ENCODE results near the gene POC1A. TPM values are rescaled to one million over a fixed set of nuclear protein-coding genes. Genes with fewer than 3 reads are reported as not detected.
"Not testable (repeated sequence)": the region's sequence is repeated elsewhere in the genome, so short reads cannot be mapped to it uniquely, and the experiment has no call there.

Gene POC1A
- total RNA-seq, 2 experiments from 2014 or later, result 23.8 to 24.8 TPM

- H3K9me3 Mint-ChIP-seq, DNase-seq, H3K4me1 Mint-ChIP-seq, H3K27me3 Mint-ChIP-seq, H3K36me3 Mint-ChIP-seq, H3K27ac Mint-ChIP-seq, H3K4me3 Mint-ChIP-seq: not testable (repeated sequence)
Measured at GRCh38 chr3:52043039-52043438, 111.2 kb downstream of the POC1A start.

- Mint-ChIP-seq H3K4me1 (no peaks in the 10 kb centered on the region), H3K9me3 (no peaks in the 10 kb centered on the region), H3K27ac (no peak overlapping the region), H3K36me3 (no peaks in the 10 kb centered on the region), H3K27me3 (no peaks in the 10 kb centered on the region), H3K4me3 (no peak overlapping the region)
- no peak for DNase-seq
Measured at GRCh38 chr3:52041118-52041731, 113.0 kb downstream of the POC1A start.

- Mint-ChIP-seq H3K4me1 (no peaks in the 10 kb centered on the region), H3K27ac (no peak overlapping the region), H3K4me3 (no peak overlapping the region), H3K9me3 (no peaks in the 10 kb centered on the region), H3K27me3 (no peaks in the 10 kb centered on the region), H3K36me3 (no peaks in the 10 kb centered on the region)
- DNase-seq, result no peak
Measured at GRCh38 chr3:52040600-52040999, 113.6 kb downstream of the POC1A start.

- no peak overlapping the region for H3K4me3 Mint-ChIP-seq
- H3K27me3 Mint-ChIP-seq, result no peaks in the 10 kb centered on the region
- H3K27ac Mint-ChIP-seq, result no peak overlapping the region
Measured at GRCh38 chr3:52039846-52040245, 114.4 kb downstream of the POC1A start.

GRCh38 chr3:52039426-52039825 is 114.8 kb downstream of the POC1A start:
- Mint-ChIP-seq H3K27me3 (no peaks in the 10 kb centered on the region), H3K36me3 (no peaks in the 10 kb centered on the region), H3K4me3 (no peak overlapping the region), H3K27ac (no peak overlapping the region), H3K9me3 (no peaks in the 10 kb centered on the region), H3K4me1 (no peaks in the 10 kb centered on the region)
- DNase-seq, result no peak

More at GRCh38 chr3:52039846-52040245, 114.4 kb downstream of the POC1A start:
- no peaks in the 10 kb centered on the region for H3K9me3 Mint-ChIP-seq
- no peak for DNase-seq
- H3K36me3 Mint-ChIP-seq, result no peaks in the 10 kb centered on the region
- no peaks in the 10 kb centered on the region for H3K4me1 Mint-ChIP-seq

GRCh38 chr3:52038227-52038626 is 116.0 kb downstream of the POC1A start:
- no peaks in the 10 kb centered on the region for H3K9me3 Mint-ChIP-seq
- H3K4me3 Mint-ChIP-seq, result no peak overlapping the region
- no peaks in the 10 kb centered on the region for H3K27me3 Mint-ChIP-seq
- H3K27ac Mint-ChIP-seq, result no peak overlapping the region
- H3K36me3 Mint-ChIP-seq, result no peaks in the 10 kb centered on the region
- no peaks in the 10 kb centered on the region for H3K4me1 Mint-ChIP-seq
- DNase-seq, result no peak

GRCh38 chr3:52037291-52037690 is 116.9 kb downstream of the POC1A start:
- no peaks in the 10 kb centered on the region for H3K4me1 Mint-ChIP-seq
- H3K4me3 Mint-ChIP-seq, result no peak overlapping the region
- no peak for DNase-seq
- no peaks in the 10 kb centered on the region for H3K27me3 Mint-ChIP-seq
- no peaks in the 10 kb centered on the region for H3K9me3 Mint-ChIP-seq
- H3K36me3 Mint-ChIP-seq, result no peaks in the 10 kb centered on the region
- no peak overlapping the region for H3K27ac Mint-ChIP-seq

- no peak for DNase-seq
- Mint-ChIP-seq H3K4me3 (no peak overlapping the region), H3K9me3 (no peaks in the 10 kb centered on the region), H3K36me3 (no peaks in the 10 kb centered on the region), H3K27ac (no peak overlapping the region), H3K4me1 (no peaks in the 10 kb centered on the region), H3K27me3 (no peaks in the 10 kb centered on the region)
Measured at GRCh38 chr3:52036829-52037228, 117.4 kb downstream of the POC1A start.

GRCh38 chr3:52036222-52036694 is 118.0 kb downstream of the POC1A start:
- no peaks in the 10 kb centered on the region for H3K27me3 Mint-ChIP-seq
- no peak overlapping the region for H3K27ac Mint-ChIP-seq
- no peaks in the 10 kb centered on the region for H3K9me3 Mint-ChIP-seq
- H3K4me1 Mint-ChIP-seq, result no peaks in the 10 kb centered on the region
- DNase-seq, result no peak
- no peaks in the 10 kb centered on the region for H3K36me3 Mint-ChIP-seq
- H3K4me3 Mint-ChIP-seq, result no peak overlapping the region

- DNase-seq, result no peak
- Mint-ChIP-seq H3K27ac (no peak overlapping the region), H3K9me3 (no peaks in the 10 kb centered on the region), H3K36me3 (no peaks in the 10 kb centered on the region), H3K4me1 (no peaks in the 10 kb centered on the region), H3K4me3 (no peak overlapping the region), H3K27me3 (no peaks in the 10 kb centered on the region)
Measured at GRCh38 chr3:52034651-52035050, 119.6 kb downstream of the POC1A start.

GRCh38 chr3:52034212-52034611 is 120.0 kb downstream of the POC1A start:
- no peaks in the 10 kb centered on the region for H3K9me3 Mint-ChIP-seq
- H3K27ac Mint-ChIP-seq, result no peak overlapping the region
- no peaks in the 10 kb centered on the region for H3K27me3 Mint-ChIP-seq
- H3K4me3 Mint-ChIP-seq, result no peak overlapping the region
- no peaks in the 10 kb centered on the region for H3K4me1 Mint-ChIP-seq
- DNase-seq, result no peak
- no peaks in the 10 kb centered on the region for H3K36me3 Mint-ChIP-seq

GRCh38 chr3:52033748-52034147 is 120.5 kb downstream of the POC1A start:
- H3K27ac Mint-ChIP-seq, H3K36me3 Mint-ChIP-seq, DNase-seq, H3K4me3 Mint-ChIP-seq, H3K9me3 Mint-ChIP-seq, H3K27me3 Mint-ChIP-seq, H3K4me1 Mint-ChIP-seq: not testable (repeated sequence)

- H3K27me3 Mint-ChIP-seq, result no peaks in the 10 kb centered on the region
- no peak overlapping the region for H3K4me3 Mint-ChIP-seq
- no peaks in the 10 kb centered on the region for H3K9me3 Mint-ChIP-seq
- no peaks in the 10 kb centered on the region for H3K36me3 Mint-ChIP-seq
- no peak overlapping the region for H3K27ac Mint-ChIP-seq
- no peaks in the 10 kb centered on the region for H3K4me1 Mint-ChIP-seq
- no peak for DNase-seq
Measured at GRCh38 chr3:52032702-52033408, 121.4 kb downstream of the POC1A start.

- no peaks in the 10 kb centered on the region for H3K36me3 Mint-ChIP-seq
- no peaks in the 10 kb centered on the region for H3K9me3 Mint-ChIP-seq
- no peaks in the 10 kb centered on the region for H3K4me1 Mint-ChIP-seq
- DNase-seq, result no peak
- H3K27me3 Mint-ChIP-seq, result no peaks in the 10 kb centered on the region
- no peak overlapping the region for H3K27ac Mint-ChIP-seq
- no peak overlapping the region for H3K4me3 Mint-ChIP-seq
Measured at GRCh38 chr3:52031896-52032295, 122.3 kb downstream of the POC1A start.

- Mint-ChIP-seq H3K27ac (no peak overlapping the region), H3K9me3 (no peaks in the 10 kb centered on the region), H3K4me1 (no peaks in the 10 kb centered on the region), H3K36me3 (no peaks in the 10 kb centered on the region), H3K27me3 (no peaks in the 10 kb centered on the region), H3K4me3 (no peak overlapping the region)
- no peak for DNase-seq
Measured at GRCh38 chr3:52030714-52031310, 123.4 kb downstream of the POC1A start.

- Mint-ChIP-seq H3K4me1 (no peaks in the 10 kb centered on the region), H3K36me3 (no peaks in the 10 kb centered on the region), H3K27me3 (no peaks in the 10 kb centered on the region), H3K27ac (no peak overlapping the region), H3K4me3 (no peak overlapping the region), H3K9me3 (no peaks in the 10 kb centered on the region)
- no peak for DNase-seq
Measured at GRCh38 chr3:52029535-52029934, 124.7 kb downstream of the POC1A start.
